Smooth muscle cell (in vitro differentiated cells): ENCODE measurements around the gene MLH3. TPM values are rescaled to one million over a fixed set of nuclear protein-coding genes. Genes with fewer than 3 reads are reported as not detected.

Experiments
- DNase-seq: peaks from one replicate; lab custom pipeline; 2025; ENCODE audit not compliant: unreplicated experiment; lab: John Stamatoyannopoulos, UW
- H2AFZ ChIP-seq: fragments of 200-600 bp; sonication (generic); 2 replicates; pipeline ENCODE4 v1.6.0; 2016; ENCODE audit warnings: antibody characterized with exemption, low read depth, mild to moderate bottlenecking
- H3F3A ChIP-seq: fragments of 200-600 bp; sonication (generic); 2 replicates; pipeline ENCODE4 v1.6.0; 2017; ENCODE audit warnings: antibody characterized with exemption, low read depth
- H3K27ac ChIP-seq: fragments of 200-600 bp; sonication (generic); 2 replicates; pipeline ENCODE4 v1.5.1; 2016; ENCODE audit warnings: low read depth, mild to moderate bottlenecking
- H3K27me3 ChIP-seq: fragments of 200-600 bp; sonication (generic); 2 replicates; pipeline ENCODE4 v1.6.1; 2016; ENCODE audit warnings: low read depth, mild to moderate bottlenecking
- H3K36me3 ChIP-seq: fragments of 200-600 bp; sonication (generic); 2 replicates; pipeline ENCODE4 v1.5.1; 2016; ENCODE audit warnings: low read depth
- H3K4me1 ChIP-seq: fragments of 200-600 bp; sonication (generic); 2 replicates; pipeline ENCODE4 v1.5.1; 2016; ENCODE audit warnings: low read depth
- H3K4me2 ChIP-seq: fragments of 200-600 bp; sonication (generic); 2 replicates; pipeline ENCODE4 v1.6.0; 2016; ENCODE audit warnings: mild to moderate bottlenecking
- H3K4me3 ChIP-seq: fragments of 200-600 bp; sonication (generic); 2 replicates; pipeline ENCODE4 v1.5.1; 2016; ENCODE audit warnings: mild to moderate bottlenecking
- H3K79me2 ChIP-seq: fragments of 200-600 bp; sonication (generic); 2 replicates; pipeline ENCODE4 v1.6.0; 2016; ENCODE audit warnings: low read depth, mild to moderate bottlenecking
- H3K9ac ChIP-seq: fragments of 200-600 bp; sonication (generic); 2 replicates; pipeline ENCODE4 v1.6.0; 2016; ENCODE audit warnings: low read depth
- H3K9me3 ChIP-seq: fragments of 200-600 bp; sonication (generic); replicated peaks from 2 replicates; pipeline ENCODE4 v1.5.1; 2016; ENCODE audit warnings: low read depth
- H4K20me1 ChIP-seq: fragments of 200-600 bp; sonication (generic); 2 replicates; pipeline ENCODE4 v1.6.0; 2016; ENCODE audit warnings: low read depth
- CTCF ChIP-seq: fragments of 200-600 bp; sonication (generic); IDR thresholded peaks from 2 replicates; pipeline ENCODE4 v1.5.1; 2017; ENCODE audit warnings: borderline replicate concordance, mild to moderate bottlenecking, antibody characterized with exemption; ENCODE audit not compliant: insufficient read depth, poor library complexity, severe bottlenecking
- WGBS: methylation state at CpG from one replicate; pipeline ENCODE4 v1.1.7; 2016; ENCODE audit warnings: low lambda C conversion rate; 5-methylcytosine and 5-hydroxymethylcytosine counted together
- polyA plus RNA-seq: library from polyadenylated mRNA; unstranded; fragments of >200 nt; fragmentation: Nextera tagmentation; extraction: Ambion mirVana; gene quantifications from 2 replicates; pipeline ENCODE4 v1.2.1, GENCODE V29; 2016
- total RNA-seq: library from RNA; depleted of rRNA; stranded (reverse); fragments of >200 nt; gene quantifications from 2 replicates; pipeline ENCODE4 v1.2.3, GENCODE V29; 2014

Gene MLH3
- total and polyA plus RNA-seq, 2 experiments from 2014 or later, result 9.6 to 18.9 TPM

DNA sequence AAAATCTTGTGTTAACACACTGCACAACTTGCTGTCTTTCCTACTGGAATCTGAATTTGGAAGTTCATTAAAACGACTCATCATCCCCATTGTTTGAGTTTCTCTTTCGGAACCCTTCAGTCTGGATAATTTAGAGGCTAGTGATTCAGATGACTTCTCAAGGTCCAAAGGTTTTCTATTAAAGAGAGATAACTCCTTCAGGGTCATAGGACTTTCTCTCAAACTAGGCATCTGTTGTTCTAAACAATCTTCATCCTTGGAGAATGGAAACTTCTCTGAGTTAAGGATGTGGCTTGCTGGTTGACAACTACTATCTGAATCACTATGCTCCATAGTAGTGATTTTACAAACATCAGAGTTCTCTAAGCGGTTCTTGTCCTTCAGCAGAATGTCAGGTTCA is 4.4 kb downstream of the MLH3 start:
- Histone ChIP-seq H3K27me3 (no peaks in the 10 kb centered on the region), H3K9ac (no peak overlapping the region), H3K4me3 (no peak overlapping the region), H3F3A (no peaks in the 10 kb centered on the region), H4K20me1 (no peaks in the 10 kb centered on the region), H3K4me2 (no peak overlapping the region), H2AFZ (no peak overlapping the region), H3K27ac (no peak overlapping the region), H3K36me3 (no peaks in the 10 kb centered on the region), H3K9me3 (no peaks in the 10 kb centered on the region), H3K79me2 (peaks cover 30% of the 10 kb centered on the region), H3K4me1 (peaks cover 4% of the 10 kb centered on the region)
- WGBS, result 94% methylated on average over 3 of the region's 3 CpGs
- TF ChIP-seq CTCF, result no peak
- DNase-seq, result no peak

DNA sequence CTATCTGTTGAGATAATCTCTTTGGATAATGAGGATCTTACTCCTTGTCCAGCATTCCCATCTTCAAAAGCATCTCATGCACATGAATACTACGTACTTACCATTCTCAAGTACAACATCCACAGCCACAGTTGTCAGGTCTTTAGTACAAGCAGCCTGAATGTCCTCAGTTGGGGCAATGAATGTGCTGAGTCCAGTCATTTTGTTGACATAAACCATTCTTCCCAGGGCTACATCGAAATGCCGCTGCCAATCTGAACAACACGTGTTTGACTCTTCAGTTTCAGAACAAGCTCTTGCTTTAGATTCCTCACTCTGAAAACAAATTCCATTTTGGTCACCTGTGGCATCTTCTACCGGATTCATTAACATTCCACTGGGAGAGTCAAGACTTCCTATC is 5.0 kb downstream of the MLH3 start:
- Histone ChIP-seq H2AFZ (no peak overlapping the region), H4K20me1 (no peaks in the 10 kb centered on the region), H3K4me3 (no peak overlapping the region), H3K27ac (no peak overlapping the region), H3K36me3 (no peaks in the 10 kb centered on the region), H3K4me1 (peaks cover 4% of the 10 kb centered on the region), H3K9ac (no peak overlapping the region), H3K4me2 (no peak overlapping the region), H3K27me3 (no peaks in the 10 kb centered on the region), H3F3A (no peaks in the 10 kb centered on the region), H3K79me2 (peaks cover 30% of the 10 kb centered on the region), H3K9me3 (no peaks in the 10 kb centered on the region)
- no peak for DNase-seq
- no peak for TF ChIP-seq CTCF
- 89% methylated on average over 5 of the region's 5 CpGs for WGBS

- WGBS, result 94% methylated on average over 8 of the region's 8 CpGs
- Histone ChIP-seq H3K4me3 (no peak overlapping the region), H3K27me3 (no peaks in the 10 kb centered on the region), H3K9ac (no peak overlapping the region), H3K79me2 (peaks cover 21% of the 10 kb centered on the region), H2AFZ (no peak overlapping the region), H3K36me3 (no peaks in the 10 kb centered on the region), H4K20me1 (no peaks in the 10 kb centered on the region), H3K27ac (no peak overlapping the region), H3K4me1 (no peaks in the 10 kb centered on the region), H3K9me3 (no peaks in the 10 kb centered on the region), H3K4me2 (no peak overlapping the region), H3F3A (no peaks in the 10 kb centered on the region)
- no peak for DNase-seq
- TF ChIP-seq CTCF, result no peak
Observed at GRCh38 chr14:75044752-75045151, 6.5 kb downstream of the MLH3 start.

DNA sequence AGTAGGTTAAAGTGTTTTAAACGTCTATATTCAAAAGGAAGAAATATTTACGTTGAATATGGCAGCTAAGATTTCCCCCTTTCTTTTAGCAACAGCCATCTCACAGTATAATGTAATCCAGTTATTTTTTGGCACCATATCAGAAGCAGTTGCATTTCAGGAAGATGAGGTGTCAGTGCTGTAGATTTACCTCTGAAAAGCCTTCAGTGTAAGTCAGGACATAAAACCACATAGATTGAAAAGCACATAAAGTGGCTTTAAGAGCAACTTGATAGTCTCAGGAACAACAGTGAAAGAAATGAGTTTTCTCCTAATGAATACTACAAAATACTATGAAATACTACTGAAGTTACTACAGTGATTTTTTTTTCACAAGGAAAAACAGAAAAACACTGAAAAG is 6.9 kb downstream of the MLH3 start:
- H3K4me3 ChIP-seq, result no peak overlapping the region
- no peaks in the 10 kb centered on the region for H4K20me1 ChIP-seq
- DNase-seq, result no peak
- H3K36me3 ChIP-seq, result no peaks in the 10 kb centered on the region
- H3F3A ChIP-seq, result no peaks in the 10 kb centered on the region
- peaks cover 17% of the 10 kb centered on the region for H3K79me2 ChIP-seq
- no peak overlapping the region for H3K4me2 ChIP-seq
- H2AFZ ChIP-seq, result no peak overlapping the region
- H3K27me3 ChIP-seq, result no peaks in the 10 kb centered on the region
- no peak overlapping the region for H3K9ac ChIP-seq
- no peaks in the 10 kb centered on the region for H3K9me3 ChIP-seq
- no peak for TF ChIP-seq CTCF
- 71% methylated on average over 2 of the region's 2 CpGs for WGBS
- H3K4me1 ChIP-seq, result no peaks in the 10 kb centered on the region
- H3K27ac ChIP-seq, result no peak overlapping the region
